HFF-Myc (cell line): ENCODE results near the gene ARHGEF19.

ENCODE experiments used
- DNase-seq: peaks from one replicate; pipeline ENCODE4 v3.0.0-alpha.2; 2011; ENCODE audit warnings: low read depth; ENCODE audit errors: extremely low read depth
- H3K4me3 ChIP-seq: replicated peaks from 2 replicates; pipeline ENCODE4 v1.5.1; 2011; ENCODE audit warnings: low read depth, mild to moderate bottlenecking, control low read depth, low read length
- TF ChIP-seq, protein P1 (sequence below): IDR thresholded peaks from 2 replicates; pipeline ENCODE4 v1.5.1; 2012; ENCODE audit warnings: mild to moderate bottlenecking, low read depth, low read length, control low read depth; ENCODE audit errors: missing control alignments

Gene ARHGEF19

DNA sequence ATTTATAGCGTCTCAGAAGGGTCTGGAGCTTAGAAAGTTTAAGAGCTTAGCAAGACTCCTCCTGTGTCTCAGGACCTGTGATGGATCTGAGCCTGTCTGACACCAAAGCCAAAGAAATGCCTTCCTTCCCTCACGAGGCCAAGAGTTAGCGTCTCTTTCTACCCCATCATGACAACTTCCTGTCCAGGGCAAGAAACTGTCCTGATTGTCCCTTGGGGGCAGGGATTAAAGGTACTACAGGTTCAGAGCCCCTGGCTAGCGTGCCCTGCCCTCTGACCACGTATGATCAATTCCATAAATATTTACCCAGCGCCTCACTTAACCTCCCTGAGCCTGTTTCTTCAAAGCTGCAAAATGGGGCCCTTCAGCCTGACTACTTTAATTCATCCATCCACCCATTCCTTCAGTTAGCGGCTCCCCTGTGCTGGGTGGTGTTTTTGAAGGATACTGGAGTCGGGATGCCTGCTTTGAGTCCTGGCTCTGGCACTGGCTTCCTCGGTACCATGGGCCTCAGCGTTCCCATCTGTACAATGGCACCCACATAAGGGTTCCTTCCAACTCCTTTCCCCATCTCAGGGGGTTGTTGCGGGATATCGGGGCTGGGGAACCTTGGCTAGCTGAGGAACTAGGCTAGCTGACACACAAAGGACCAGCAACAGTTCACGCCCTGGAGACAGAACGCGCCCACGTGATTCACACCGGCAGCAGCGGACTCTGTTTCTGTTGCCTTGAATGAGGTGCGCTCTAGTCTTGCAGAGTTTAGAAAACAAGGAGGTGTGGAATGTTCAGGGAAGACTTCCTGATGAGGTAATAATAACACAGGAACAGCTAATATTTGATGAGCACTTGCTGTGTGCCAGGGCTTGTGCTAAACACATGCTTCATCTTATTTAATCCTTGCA is 33.6 kb downstream of the ARHGEF19 start:
- H3K4me3 ChIP-seq = no peak overlapping the region
- TF ChIP-seq, protein P1, sequence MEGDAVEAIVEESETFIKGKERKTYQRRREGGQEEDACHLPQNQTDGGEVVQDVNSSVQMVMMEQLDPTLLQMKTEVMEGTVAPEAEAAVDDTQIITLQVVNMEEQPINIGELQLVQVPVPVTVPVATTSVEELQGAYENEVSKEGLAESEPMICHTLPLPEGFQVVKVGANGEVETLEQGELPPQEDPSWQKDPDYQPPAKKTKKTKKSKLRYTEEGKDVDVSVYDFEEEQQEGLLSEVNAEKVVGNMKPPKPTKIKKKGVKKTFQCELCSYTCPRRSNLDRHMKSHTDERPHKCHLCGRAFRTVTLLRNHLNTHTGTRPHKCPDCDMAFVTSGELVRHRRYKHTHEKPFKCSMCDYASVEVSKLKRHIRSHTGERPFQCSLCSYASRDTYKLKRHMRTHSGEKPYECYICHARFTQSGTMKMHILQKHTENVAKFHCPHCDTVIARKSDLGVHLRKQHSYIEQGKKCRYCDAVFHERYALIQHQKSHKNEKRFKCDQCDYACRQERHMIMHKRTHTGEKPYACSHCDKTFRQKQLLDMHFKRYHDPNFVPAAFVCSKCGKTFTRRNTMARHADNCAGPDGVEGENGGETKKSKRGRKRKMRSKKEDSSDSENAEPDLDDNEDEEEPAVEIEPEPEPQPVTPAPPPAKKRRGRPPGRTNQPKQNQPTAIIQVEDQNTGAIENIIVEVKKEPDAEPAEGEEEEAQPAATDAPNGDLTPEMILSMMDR = no peak
- no peak for DNase-seq

DNA sequence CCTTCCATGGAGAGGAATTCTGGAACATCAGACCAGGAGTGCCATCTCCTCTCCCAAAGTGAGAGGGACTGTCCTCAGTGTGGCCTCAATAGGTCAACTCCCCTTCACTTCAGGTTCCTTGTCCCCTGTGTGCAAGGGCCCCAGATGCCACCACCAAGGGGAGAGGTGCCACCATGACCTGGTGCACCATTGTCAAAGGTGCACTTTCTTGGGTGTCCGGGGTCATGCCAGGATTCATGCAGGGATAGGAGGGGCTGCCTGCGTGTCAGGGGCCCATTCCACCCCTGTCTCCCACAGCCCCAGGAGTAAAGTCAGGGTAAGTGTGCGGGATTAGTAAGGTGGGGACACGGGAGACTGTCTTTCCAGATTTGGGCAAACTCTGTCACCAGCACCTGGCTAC is 35.1 kb downstream of the ARHGEF19 start:
- TF ChIP-seq, protein P1 = no peak
- H3K4me3 ChIP-seq = no peak overlapping the region
- no peak for DNase-seq

DNA sequence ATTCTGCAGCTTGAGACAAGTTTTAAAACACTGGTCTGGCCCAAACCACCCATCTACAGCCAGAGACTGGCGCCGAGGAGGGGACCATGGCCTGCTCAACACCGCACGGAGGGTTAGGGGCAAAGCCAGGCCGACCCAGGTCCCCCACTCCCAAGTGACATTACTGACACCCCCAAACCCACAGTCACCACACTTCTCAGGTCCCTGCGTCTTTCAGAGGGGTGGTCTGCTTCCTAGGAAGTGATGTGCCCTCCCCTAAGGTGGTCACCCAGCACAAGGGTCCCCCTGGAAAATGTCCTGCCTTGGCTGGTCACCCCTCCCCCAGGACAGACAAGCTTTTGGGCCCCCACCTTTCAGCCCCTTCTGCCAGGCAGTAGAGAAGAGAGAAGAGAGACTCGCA is 35.8 kb downstream of the ARHGEF19 start:
- no peak for DNase-seq
- H3K4me3 ChIP-seq = peak overlapping the region; percentile 11; the same call in 1 of the 2 replicates
- TF ChIP-seq, protein P1 = no peak

DNA sequence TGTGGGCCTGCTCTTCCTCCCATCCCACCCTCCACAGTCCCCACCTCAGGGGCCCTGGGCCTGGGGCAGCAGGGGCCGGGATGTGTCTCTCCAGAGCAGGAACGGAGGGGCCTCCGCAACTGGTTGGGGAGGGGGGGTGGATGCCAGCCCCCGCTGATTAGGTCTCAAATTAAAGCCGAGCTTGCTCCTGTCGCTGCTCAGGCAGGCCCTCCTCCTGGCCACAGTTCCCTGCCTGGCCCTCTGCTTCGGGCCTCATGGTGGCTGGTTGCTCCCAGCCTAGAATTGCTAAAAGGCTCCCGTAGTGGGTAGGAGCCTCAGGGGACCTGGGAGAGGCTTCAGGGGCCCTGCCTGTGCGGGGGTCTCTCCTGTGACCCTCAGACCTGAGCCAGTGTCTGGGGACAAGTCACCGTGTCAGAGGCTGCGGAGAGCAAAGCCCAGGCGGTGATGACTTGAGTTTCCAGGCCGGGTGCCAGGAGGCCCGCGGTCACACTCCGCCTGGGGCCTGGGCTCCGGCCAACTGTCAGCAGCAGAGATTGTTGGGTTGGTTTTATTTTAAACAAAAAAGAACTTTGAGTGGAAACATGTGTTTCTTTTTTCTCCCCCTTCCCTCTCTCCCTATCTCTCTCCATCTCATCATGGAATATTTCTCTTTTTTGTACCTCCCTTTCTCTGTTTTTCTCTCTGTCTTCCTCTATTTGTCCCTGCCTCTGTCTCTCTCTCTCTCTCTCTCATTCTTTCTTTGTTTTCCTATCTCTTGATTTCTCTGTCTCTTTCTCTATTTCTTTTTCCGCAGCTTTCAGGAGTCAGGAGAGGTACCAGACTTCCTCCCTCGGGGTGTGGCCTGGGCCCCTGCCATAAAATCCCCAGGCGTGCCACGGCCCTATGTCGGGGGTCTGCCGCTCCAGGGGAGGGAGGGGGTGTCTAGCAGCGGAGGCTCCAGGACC is 36.6 kb downstream of the ARHGEF19 start:
- peak overlapping the region; percentile 11; the same call in 1 of the 2 replicates for H3K4me3 ChIP-seq
- peak; percentile 71 for DNase-seq
- TF ChIP-seq, protein P1 = no peak

DNA sequence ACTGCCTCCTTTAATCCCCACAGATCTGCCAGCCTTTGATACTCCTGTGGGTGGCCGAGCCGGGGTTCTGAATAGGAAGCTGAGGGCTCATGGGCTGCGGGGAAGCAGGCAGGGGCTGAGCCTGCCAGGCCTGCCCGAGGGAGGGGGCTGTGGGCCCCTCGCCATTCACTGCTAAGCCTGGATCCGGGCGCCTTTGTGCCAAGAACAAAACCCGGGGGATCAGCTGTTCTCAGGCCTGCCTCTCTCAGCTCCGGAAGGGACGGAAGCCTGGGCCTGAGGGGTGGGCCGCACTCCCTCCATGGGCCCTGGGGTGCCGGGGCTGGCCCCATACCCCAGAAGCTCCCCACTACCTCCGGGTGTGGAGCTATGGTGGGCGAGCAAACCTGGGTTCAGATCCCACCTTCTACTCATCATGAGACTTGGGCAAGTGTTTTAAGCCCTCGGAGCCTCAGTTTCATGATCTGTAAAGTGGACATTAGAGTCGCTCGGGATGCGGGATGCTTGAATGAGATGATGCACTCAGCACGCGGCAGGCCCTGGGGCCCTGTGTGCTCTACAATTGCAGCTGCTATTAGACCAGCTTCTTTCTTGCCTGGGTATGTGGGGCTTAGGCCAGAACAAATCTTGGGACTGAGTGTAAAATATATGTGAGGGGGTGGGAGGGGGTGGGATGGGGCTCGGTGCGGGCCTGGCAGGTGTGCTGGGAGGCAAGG is 37.4 kb downstream of the ARHGEF19 start:
- TF ChIP-seq, protein P1 = no peak
- DNase-seq = no peak
- H3K4me3 ChIP-seq = no peak overlapping the region

DNA sequence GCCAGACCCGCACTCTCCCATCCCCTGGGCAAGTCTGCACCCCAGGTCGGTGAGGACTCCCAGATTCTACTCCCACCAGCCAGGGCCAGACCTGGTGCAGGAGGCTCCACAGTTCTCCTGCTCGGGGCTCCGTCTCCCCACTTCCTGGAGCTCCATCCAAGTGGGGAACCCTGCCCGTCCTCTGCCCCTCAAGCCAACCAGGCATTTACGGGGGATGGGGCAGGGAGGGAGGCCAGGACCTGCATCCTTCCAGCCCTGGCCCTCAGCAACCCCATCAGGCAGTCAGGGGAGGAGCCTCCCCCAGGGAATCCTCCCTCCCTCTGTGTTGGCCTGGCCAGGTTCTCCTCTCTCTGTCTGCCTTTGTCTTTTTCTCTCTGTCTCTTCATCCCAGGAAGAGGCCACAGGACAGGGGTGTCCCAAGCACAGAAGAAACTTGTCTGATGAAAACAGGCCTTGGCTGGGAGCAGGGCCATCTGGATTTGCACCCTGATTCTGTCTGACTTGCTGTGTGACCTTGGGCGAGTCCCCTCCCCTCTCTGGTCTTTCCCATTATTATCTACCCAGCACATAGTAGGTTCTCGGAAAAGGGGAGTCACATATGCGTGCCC is 38.1 kb downstream of the ARHGEF19 start:
- no peak overlapping the region for H3K4me3 ChIP-seq
- TF ChIP-seq, protein P1 = no peak
- no peak for DNase-seq
